Measurements from ENCODE around the gene ARAF. TPM values are rescaled to one million over a fixed set of nuclear protein-coding genes. Genes with fewer than 3 reads are reported as not detected.
A peak's percentile ranks its signal among the peaks of the same experiment; 100 is the strongest.
"Not testable (repeated sequence)": the region's sequence is repeated elsewhere in the genome, so short reads cannot be mapped to it uniquely, and the experiment has no call there.

ARAF gene
- total RNA-seq (2014; rRNA removed; shearing (Covaris generic); ENCODE audit: low replicate concordance), result 16.4 and 16.5 TPM in 2 replicates

DNA sequence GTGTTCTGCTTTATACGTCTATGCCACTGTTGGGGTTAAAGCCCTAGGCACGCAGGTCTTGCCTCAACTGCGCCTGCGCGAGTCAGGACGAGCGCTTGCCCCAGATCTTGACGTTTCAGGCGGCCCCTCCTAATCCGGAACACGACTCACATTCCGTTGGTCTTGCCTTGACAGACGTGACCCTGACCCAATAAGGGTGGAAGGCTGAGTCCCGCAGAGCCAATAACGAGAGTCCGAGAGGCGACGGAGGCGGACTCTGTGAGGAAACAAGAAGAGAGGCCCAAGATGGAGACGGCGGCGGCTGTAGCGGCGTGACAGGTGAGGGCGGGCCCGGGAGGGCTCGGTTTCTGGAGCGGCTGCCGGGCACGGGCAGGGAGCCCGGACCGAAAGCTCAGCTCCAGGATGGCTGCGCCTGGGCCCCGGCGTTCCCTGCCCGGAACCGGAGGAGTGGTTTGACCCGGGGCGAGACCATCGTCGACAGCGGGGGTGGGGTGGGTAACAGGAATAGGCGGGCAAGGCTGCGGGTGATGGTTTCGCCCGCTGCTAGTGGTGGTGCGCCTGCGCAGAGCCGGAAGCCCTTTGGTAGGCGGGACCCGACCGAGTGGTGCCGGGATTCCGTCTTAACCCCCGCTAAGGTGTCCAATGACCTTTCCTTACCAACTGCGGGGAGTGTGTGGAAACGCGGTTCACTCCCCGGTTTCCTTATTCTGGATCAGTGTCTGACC is at the start of gene ARAF:
Gene ARAF (plus strand): TSS at position 272 of the 725 bp plus-strand sequence. CDS start 1,763 bp downstream, outside the sequence.
- Histone ChIP-seq H3K36me3 (ENCODE audit: insufficient read depth, low read length) (peaks cover 5% of the 10 kb centered on the region; the same call in 1 of the 2 replicates), H3K27me3 (ENCODE audit: low read length) (no peaks in the 10 kb centered on the region), H3K9ac (ENCODE audit: low read length) (peak within 1 kb of the TSS; percentile 84), H3K4me2 (ENCODE audit: low read depth, low read length, poor library complexity, severe bottlenecking) (peak within 1 kb of the TSS; percentile 76), H3K9me2 (replicated peaks; ENCODE audit: insufficient read depth, low read length) (no peaks in the 10 kb centered on the region), H3K79me2 (ENCODE audit: low read length) (peaks cover 22% of the 10 kb centered on the region), H2AFZ (ENCODE audit: low read length) (peak within 1 kb of the TSS; percentile 48; the same call in 1 of the 2 replicates), H4K20me1 (ENCODE audit: insufficient read depth, low read depth, low read length) (no peaks in the 10 kb centered on the region), H3K4me1 (ENCODE audit: low read length) (peaks cover 7% of the 10 kb centered on the region; the same call in 1 of the 2 replicates), H3K9me3 (ENCODE audit: low read length) (no peaks in the 10 kb centered on the region), H3K27ac (ENCODE audit: low read length) (peak within 1 kb of the TSS; percentile 69), H3K4me3 (ENCODE audit: low read length) (peak within 1 kb of the TSS; percentile 86)
- DNase-seq, result peak; percentile 98

DNA sequence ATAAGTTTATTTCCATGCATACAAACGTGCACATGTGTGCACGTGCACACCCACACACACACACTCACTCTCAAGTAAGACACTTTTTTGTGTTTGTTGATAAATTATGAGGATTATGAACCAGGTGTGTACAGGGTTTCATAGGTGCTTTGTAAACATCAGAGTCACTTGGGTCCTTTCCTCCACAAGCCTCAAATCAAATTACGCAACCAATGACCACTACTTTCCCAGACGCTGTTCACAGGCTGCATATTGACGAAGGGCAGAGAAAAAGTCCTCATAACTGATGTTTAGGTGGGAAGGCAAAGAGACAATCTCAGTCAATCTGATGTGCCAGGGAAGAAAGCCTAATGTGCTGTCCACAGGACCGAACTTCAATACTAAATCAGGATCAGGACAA is 48.6 kb upstream of the ARAF start:
- not testable (repeated sequence) for H3K4me2 ChIP-seq (ENCODE audit: low read depth, low read length, poor library complexity, severe bottlenecking); H3K9me2 ChIP-seq (replicated peaks; ENCODE audit: insufficient read depth, low read length); H3K9me3 ChIP-seq (ENCODE audit: low read length); H3K4me3 ChIP-seq (ENCODE audit: low read length); H2AFZ ChIP-seq (ENCODE audit: low read length); H3K27me3 ChIP-seq (ENCODE audit: low read length); H3K79me2 ChIP-seq (ENCODE audit: low read length); H3K4me1 ChIP-seq (ENCODE audit: low read length); DNase-seq; H3K36me3 ChIP-seq (ENCODE audit: insufficient read depth, low read length); H4K20me1 ChIP-seq (ENCODE audit: insufficient read depth, low read depth, low read length); H3K9ac ChIP-seq (ENCODE audit: low read length); H3K27ac ChIP-seq (ENCODE audit: low read length)

DNA sequence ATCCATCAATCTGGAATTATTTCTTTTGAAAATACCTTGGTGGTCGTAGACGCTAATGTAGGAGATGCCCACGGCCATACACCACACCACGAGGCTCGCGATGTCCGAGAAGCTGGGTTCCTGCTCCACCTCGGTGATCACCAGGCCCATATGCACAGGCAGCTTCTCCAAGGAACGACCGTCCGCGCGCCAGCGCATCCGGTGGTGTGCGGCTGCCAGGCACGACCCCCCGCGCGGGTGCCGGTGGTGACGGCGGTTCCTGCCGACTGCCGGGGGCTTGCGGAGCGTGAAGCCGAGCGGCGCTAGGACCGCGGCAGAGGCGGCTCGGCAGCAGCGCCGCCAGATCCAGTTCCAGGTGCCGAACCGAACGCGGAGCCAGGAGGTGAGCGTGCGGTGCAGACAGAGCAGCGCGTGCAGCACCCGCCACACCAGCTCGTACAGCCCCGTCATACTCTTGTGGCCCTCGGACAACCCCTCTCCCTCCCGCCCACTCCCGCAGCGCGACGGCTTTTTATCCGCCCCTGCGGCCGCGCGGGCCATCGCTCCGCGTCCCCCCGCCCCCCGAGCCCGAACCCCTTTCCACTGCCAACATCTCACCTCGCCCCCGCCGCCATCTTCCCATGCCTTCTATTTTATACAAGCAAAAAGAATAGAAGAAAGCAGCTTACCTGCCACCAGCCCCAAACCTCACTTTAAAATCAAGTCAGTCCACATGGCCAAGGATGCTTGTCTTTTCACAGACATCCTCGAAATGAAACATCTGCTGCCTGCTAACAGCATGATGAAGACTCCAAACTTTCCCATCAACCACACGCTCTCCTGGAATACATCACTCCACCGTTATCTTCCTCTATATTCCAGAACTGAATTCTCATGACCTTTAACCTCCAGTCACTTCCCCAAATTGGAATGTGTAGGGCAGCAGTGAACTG is 47.7 kb upstream of the ARAF start:
- H3K4me3 ChIP-seq (ENCODE audit: low read length); H3K4me2 ChIP-seq (ENCODE audit: low read depth, low read length, poor library complexity, severe bottlenecking); H2AFZ ChIP-seq (ENCODE audit: low read length); H4K20me1 ChIP-seq (ENCODE audit: insufficient read depth, low read depth, low read length); H3K9me3 ChIP-seq (ENCODE audit: low read length); H3K79me2 ChIP-seq (ENCODE audit: low read length); H3K9me2 ChIP-seq (replicated peaks; ENCODE audit: insufficient read depth, low read length); H3K27me3 ChIP-seq (ENCODE audit: low read length); H3K9ac ChIP-seq (ENCODE audit: low read length); DNase-seq; H3K4me1 ChIP-seq (ENCODE audit: low read length); H3K27ac ChIP-seq (ENCODE audit: low read length); H3K36me3 ChIP-seq (ENCODE audit: insufficient read depth, low read length): not testable (repeated sequence)

DNA sequence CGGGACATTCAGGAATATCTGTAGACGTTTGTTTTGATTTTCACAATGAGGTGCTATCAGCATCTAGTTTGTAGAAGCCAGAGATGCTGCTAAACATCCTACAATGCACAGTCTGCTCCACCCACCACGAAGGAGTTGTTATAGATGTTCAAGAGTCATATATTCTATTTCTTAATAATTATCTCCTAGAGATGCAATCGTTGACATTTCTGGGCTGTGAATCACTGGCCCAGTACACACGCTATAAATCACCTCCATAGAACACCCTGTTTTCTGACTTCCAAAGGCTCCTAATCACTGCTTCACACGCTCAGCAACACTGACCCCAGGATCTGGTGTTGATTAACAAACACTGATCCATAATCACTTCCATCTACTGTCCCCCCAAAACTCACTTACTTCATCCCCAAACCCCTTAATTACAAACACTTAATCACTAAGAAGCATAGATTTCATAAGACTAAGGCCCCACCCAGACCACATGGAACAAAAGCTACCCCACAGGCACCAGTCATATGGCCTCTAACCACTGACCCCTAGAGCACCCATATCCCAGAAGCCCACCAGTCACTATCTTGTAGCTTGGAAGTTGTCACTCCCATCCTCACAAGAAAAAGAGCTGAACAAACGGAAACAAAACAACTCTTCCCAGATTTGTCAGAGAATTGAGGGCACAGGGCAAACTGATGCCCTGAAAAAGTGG is 46.3 kb upstream of the ARAF start:
- Histone ChIP-seq H3K27ac (ENCODE audit: low read length) (no peak overlapping the region), H3K9ac (ENCODE audit: low read length) (no peak overlapping the region), H3K36me3 (ENCODE audit: insufficient read depth, low read length) (no peaks in the 10 kb centered on the region), H3K27me3 (ENCODE audit: low read length) (no peaks in the 10 kb centered on the region), H3K79me2 (ENCODE audit: low read length) (no peaks in the 10 kb centered on the region), H3K4me1 (ENCODE audit: low read length) (no peaks in the 10 kb centered on the region), H3K4me3 (ENCODE audit: low read length) (no peak overlapping the region), H3K9me2 (replicated peaks; ENCODE audit: insufficient read depth, low read length) (no peaks in the 10 kb centered on the region), H3K4me2 (ENCODE audit: low read depth, low read length, poor library complexity, severe bottlenecking) (no peak overlapping the region), H2AFZ (ENCODE audit: low read length) (no peak overlapping the region), H3K9me3 (ENCODE audit: low read length) (no peaks in the 10 kb centered on the region), H4K20me1 (ENCODE audit: insufficient read depth, low read depth, low read length) (no peaks in the 10 kb centered on the region)
- no peak for DNase-seq

DNA sequence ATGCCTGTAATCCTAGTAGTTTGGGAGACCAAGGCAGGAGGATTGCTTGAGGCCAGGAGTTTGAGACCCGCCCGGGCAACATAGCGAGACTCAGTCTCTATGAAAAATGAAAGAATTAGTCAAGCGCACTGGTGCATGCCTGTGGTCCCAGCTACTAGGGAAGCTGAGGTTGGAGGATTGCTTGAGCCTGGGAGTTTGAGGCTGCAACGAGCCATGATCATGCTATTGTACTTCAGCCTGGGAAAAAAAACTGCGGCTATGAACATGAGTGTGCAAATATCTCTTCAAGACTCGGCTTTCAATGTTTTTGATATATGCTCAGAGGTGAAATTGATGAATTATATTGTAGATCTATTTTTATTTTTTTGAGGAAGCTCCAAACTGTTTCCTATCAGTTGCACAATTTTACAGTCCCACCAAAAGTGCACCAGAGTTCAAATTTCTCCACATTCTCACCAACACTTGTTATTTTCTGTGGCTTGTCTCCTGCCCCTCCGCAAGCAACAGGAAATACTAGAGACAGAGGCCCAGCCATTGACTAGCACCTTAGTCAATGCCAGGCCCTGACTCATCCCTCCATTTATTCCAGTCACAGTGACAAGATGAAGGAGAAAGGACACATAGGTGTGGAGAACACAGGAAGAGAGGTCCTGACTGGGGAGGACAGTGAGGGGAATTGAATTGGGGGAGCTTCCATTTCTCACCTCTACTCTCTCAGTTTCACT is 44.9 kb upstream of the ARAF start:
- Histone ChIP-seq H3K79me2 (ENCODE audit: low read length) (no peaks in the 10 kb centered on the region), H3K36me3 (ENCODE audit: insufficient read depth, low read length) (no peaks in the 10 kb centered on the region), H3K4me3 (ENCODE audit: low read length) (no peak overlapping the region), H3K27me3 (ENCODE audit: low read length) (no peaks in the 10 kb centered on the region), H3K9me3 (ENCODE audit: low read length) (no peaks in the 10 kb centered on the region), H3K4me2 (ENCODE audit: low read depth, low read length, poor library complexity, severe bottlenecking) (no peak overlapping the region), H4K20me1 (ENCODE audit: insufficient read depth, low read depth, low read length) (no peaks in the 10 kb centered on the region), H2AFZ (ENCODE audit: low read length) (no peak overlapping the region), H3K27ac (ENCODE audit: low read length) (no peak overlapping the region), H3K9me2 (replicated peaks; ENCODE audit: insufficient read depth, low read length) (no peaks in the 10 kb centered on the region), H3K9ac (ENCODE audit: low read length) (no peak overlapping the region), H3K4me1 (ENCODE audit: low read length) (no peaks in the 10 kb centered on the region)
- DNase-seq, result no peak

DNA sequence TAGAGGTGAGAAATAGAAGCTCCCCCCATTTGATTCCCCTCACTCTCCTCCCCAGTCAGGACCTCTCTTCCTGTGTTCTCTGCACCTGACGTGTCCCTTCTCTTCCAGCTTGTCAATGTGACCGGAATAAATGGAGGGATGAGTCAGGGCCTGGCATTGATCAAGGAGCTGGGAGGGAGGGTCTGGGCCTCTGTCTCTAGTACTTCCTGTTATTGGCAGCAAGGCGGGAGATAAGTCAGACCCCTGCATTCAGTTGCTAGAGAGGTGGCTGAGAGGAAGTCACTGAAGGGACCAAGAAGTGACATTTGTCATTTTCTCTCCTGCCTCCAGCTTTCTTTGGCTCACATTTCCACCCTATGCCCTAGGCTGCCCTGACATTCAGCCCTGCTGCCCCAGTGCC is 42.9 kb upstream of the ARAF start:
- H3K79me2 ChIP-seq (ENCODE audit: low read length), result no peaks in the 10 kb centered on the region
- no peak for DNase-seq
- no peak overlapping the region for H2AFZ ChIP-seq (ENCODE audit: low read length)
- no peaks in the 10 kb centered on the region for H3K27me3 ChIP-seq (ENCODE audit: low read length)
- H3K4me2 ChIP-seq (ENCODE audit: low read depth, low read length, poor library complexity, severe bottlenecking), result no peak overlapping the region
- H3K9ac ChIP-seq (ENCODE audit: low read length), result no peak overlapping the region
- no peaks in the 10 kb centered on the region for H3K36me3 ChIP-seq (ENCODE audit: insufficient read depth, low read length)
- H3K4me3 ChIP-seq (ENCODE audit: low read length), result no peak overlapping the region
- H4K20me1 ChIP-seq (ENCODE audit: insufficient read depth, low read depth, low read length), result no peaks in the 10 kb centered on the region
- no peaks in the 10 kb centered on the region for H3K9me2 ChIP-seq (replicated peaks; ENCODE audit: insufficient read depth, low read length)
- no peak overlapping the region for H3K27ac ChIP-seq (ENCODE audit: low read length)
- H3K4me1 ChIP-seq (ENCODE audit: low read length), result peaks cover 2% of the 10 kb centered on the region; the same call in 1 of the 2 replicates
- H3K9me3 ChIP-seq (ENCODE audit: low read length), result no peaks in the 10 kb centered on the region

DNA sequence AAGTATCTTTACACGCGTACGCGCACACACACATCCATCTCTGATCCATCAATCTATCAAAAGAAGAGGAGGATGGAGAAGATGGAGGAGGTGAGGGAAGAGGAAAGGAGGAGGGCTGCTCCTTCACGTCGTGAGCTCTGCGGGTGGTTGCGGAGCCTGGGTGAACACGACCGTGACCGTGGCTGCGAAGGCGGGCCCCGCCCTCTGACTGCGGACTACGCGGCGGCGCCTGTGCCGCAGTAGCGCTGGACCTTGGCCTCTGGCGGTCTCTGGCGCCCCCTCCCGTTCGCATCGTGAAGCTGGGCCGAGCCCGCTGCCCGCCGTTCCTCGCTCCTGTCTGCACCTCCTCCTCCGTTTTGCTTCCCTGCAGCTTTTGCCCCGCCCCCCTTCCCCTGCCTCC is 37.7 kb upstream of the ARAF start:
- Histone ChIP-seq H3K4me3 (ENCODE audit: low read length) (peak overlapping the region; percentile 63), H3K4me1 (ENCODE audit: low read length) (peaks cover 4% of the 10 kb centered on the region; the same call in 1 of the 2 replicates), H3K79me2 (ENCODE audit: low read length) (no peaks in the 10 kb centered on the region), H3K36me3 (ENCODE audit: insufficient read depth, low read length) (no peaks in the 10 kb centered on the region), H3K4me2 (ENCODE audit: low read depth, low read length, poor library complexity, severe bottlenecking) (peak overlapping the region; percentile 73), H4K20me1 (ENCODE audit: insufficient read depth, low read depth, low read length) (no peaks in the 10 kb centered on the region), H2AFZ (ENCODE audit: low read length) (peak overlapping the region; percentile 88), H3K9me2 (replicated peaks; ENCODE audit: insufficient read depth, low read length) (no peaks in the 10 kb centered on the region), H3K9ac (ENCODE audit: low read length) (peak overlapping the region; percentile 65), H3K27me3 (ENCODE audit: low read length) (no peaks in the 10 kb centered on the region), H3K9me3 (ENCODE audit: low read length) (no peaks in the 10 kb centered on the region), H3K27ac (ENCODE audit: low read length) (no peak overlapping the region)
- peak; percentile 88 for DNase-seq
